HTR-8/SVneo (cell line): ENCODE data around the gene SMIM35.
"Not testable (repeated sequence)": the region's sequence is repeated elsewhere in the genome, so short reads cannot be mapped to it uniquely, and the experiment has no call there.

Experiments
- DNase-seq: peaks from one replicate; pipeline ENCODE4 v3.0.0; 2011; ENCODE audit warnings: low spot score, mixed read lengths; ENCODE audit not compliant: insufficient read length
- FAIRE-seq: peaks from 2 replicates; lab custom pipeline; 2011; peaks lifted over from hg19 to GRCh38; lab: Jason Lieb, UNC

SMIM35 gene

DNA sequence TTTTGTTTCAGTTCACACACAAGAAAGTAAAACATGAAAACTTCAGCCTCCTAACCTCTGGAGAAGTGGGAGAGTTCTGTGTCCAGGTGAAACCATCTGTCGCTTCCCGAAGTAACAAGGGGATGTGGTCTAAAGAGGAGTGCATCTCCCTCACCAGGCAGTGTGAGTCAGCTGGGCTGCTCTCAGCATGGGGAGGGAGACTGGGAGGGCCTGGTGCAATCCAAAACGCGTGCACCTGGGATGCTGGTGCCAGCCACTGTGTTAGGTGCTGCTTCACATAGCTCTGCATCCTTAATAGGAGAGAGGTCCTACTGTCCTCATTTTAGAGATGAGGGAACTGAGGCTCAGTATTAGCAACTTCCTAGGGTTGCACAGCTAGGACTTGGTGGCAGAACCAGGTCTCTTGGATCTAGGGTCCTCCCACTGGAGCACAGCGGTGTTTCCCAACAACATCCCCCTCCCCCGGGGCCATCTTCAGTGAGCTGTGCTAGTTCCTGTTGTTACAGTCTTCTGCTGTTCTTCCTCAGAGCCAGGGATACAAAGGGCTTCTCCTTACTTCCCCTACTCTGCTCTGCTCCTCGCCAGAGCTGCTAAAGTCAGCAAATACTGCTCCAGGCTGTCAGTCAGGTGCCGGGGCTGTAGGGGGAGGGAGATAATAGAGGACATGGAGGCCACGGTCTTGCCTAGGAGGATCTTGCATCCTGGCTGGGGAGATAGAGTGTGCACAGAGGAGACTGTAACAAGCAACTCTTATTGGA lies 92.6 kb downstream of the SMIM35 start:
- no peak for FAIRE-seq
- DNase-seq = no peak

DNA sequence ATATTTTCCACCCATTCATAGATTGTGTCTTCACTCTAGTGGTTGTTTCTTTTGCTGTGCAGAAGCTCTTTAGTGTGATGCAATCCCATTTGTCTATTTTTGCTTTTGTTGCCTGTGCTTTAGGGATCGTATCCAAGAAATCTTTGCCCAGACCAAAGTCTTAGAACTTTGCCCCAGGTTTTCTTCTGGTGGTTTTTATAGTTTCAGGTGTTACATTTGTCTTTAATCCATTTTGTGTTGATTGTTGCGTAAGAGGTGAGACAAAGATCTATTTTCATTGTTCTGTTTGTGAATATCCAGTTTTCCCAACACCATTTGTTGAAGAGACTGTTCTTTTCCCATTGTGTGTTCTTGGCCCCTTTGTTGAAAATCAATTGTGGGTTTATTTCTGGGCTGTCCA lies 94.1 kb downstream of the SMIM35 start:
- DNase-seq (no peak), FAIRE-seq (no peak)

DNA sequence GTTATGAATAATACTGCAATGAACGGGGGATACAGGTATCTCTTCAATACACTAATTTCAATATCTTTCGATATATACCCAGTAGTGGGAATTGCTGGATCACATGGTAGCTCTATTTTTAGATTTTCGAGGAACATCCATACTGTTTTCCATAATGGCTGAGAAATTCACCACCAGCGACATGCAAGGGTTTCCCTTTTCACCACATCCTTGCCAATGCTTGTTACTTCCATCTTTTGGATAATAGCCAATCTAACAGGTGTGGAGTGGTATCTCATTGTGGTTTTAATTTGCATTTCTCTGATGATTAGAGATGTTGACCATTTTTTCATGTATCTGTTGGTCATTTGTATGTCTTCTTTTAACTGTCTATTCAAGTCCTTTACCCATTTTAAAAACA lies 94.6 kb downstream of the SMIM35 start:
- no peak for DNase-seq

DNA sequence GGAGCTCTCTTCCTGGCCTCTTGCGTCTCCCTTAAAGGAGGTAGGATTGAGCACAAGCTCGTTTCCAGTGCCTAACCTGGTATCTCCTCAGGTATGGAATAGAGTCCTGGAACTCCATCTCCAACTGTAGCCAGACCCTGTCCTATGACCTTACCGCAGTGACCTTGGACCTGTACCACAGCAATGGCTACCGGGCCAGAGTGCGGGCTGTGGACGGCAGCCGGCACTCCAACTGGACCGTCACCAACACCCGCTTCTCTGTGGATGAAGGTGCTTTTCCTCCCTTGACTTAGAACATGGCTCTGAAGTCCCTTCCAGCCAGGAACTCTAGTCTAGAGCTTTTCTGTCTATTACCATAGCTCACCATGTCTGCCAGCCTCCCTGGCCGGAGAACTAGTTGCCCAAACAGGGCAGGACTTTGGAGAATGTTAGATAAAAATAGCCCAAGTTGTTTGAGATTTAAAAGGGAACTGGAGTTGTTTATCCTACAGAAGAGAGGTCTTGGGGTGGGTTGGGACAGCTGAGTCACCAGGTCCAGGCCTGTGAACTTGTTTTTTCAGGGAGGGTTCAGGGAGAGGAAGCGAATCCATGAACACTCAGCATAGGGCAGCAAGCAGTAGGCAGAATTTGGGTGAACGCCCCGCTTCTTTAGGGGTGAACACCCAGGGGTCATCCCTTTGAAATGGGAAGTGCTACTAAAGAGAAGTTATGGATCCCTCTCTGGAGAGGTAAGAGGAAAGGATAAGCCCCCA lies 97.2 kb downstream of the SMIM35 start:
- FAIRE-seq (no peak), DNase-seq (no peak)

More for the DNA sequence above, 94.6 kb downstream of the SMIM35 start:
- no peak for FAIRE-seq

DNA sequence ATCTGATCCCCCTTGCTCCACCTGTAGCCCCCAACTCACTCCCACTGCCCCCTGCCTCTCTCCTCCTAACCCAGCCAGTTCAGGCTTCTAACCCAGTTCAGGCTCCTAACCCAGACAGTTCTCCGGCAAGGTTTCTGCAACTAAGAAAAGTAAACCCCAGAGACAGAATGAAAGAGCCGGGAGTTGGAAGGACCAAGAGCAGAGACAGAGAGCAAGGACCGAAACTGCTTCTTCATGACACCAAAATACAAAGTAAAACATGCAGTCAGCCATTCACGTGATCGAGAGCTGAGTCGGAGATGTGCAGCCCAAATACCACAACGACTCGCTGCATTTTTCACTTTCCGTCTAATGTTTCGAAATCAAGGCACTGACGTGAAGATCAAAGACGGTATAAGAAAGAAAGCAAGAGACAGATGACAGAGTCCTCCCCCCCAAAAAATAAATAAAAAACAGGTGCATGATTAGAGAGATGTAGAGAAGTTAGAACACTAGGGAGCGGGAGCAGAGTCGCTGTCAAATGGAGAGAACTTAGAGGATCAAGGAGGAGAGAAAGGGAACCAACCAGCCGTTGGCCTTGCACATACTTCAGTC lies 99.7 kb downstream of the SMIM35 start:
- FAIRE-seq (no peak), DNase-seq (no peak)

DNA sequence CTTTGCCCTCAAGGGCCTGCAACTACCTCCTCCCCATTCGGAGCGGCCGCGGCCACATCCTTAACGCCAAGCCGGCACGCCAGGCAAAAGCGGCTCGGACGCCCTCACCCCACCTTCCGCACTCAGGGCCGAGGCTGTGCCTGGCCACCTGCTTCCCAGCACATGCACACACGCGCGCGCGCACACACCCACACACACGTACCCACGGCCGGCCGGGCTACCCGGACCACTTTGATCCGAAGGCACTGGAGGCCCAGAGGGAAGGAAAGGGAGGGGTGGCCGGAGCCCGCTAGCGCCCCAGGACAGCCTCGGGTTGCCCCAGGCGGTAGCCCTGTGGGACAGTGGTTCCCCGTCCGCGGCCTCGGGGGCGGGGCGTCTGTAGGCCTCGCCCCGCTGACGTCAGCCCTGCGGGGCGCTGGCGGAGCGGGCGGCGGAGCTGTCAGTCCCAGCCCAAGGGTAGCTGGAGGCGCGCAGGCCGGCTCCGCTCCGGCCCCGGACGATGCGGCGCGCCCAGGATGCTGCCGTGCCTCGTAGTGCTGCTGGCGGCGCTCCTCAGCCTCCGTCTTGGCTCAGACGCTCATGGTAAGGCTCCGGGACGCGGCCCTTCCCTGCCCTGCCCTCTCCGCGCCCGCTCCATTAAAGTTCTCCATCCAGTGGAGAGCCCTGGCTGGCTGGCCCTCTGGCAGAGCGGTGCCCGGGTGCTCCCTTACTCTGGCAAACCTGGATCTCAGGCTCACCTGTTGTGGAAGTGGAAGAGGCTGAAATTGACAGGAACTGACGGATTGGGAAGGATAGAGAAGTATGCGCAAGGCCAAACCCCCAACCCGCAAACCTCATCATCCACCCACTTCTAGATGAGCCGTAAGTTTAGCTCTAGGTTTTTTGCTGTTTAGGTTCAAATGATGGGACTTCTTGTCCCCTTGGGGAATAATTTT lies 100.5 kb downstream of the SMIM35 start, which contains the start of gene IL10RA:
Gene IL10RA, plus strand, starts transcription at position 442 of the 935 bp plus-strand sequence. Its CDS starts 74 bp downstream, at position 516.
- FAIRE-seq (no peak), DNase-seq (peak; percentile 43)

DNA sequence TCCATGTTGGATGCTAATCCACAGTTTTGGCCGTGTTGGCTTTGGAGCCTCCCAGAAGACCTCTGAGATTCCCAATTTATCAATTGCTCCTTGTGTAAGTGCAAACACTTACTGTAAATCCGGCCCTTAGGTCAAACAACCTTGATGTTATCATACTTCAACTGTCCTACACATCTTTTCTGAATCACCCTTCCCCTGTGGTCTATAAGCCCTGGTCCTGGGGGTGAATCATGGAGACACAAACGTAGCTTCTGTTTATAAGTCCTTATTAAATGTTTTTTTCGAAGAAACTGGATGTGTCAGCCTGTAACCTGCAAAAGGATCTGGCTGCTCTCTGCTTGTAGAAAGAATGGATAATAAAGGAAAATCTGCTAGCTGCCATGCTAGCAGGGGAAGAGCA lies 102.3 kb downstream of the SMIM35 start:
- DNase-seq = no peak
- no peak for FAIRE-seq

DNA sequence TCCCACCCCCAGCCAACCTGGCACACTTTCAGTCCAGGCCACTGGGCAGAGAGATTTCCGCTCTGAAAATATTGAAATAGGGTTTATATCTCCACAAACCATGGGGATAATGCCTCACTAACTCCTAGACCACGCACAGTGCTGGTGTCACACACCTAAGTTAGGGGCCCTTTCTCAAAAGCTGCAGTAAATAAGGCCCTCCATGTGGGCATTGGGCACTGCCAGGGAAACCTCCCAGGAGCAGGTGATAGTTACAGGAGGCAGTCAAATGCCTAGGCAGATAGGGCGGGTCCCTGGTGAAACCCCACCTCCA lies 103.6 kb downstream of the SMIM35 start:
- DNase-seq = no peak
- FAIRE-seq = no peak

DNA sequence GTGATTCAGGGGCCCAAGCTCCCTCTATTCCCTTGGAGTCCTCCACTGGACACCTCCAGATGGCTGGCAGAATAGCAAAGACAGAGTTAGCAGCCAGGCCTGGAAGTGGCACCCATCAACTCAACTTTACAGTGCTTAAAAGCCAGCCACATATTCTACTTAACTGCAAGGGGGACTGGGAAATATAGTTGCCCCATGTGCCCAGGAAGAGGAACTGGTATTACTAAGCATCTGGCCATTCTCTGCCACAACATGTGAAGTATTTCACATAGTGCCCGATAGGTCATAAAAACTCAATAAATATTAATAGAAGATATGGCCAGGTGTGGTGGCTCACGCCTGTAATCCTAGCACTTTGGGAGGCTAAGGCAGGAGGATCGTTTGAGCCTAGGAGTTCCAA lies 106.0 kb downstream of the SMIM35 start:
- DNase-seq (no peak), FAIRE-seq (no peak)

DNA sequence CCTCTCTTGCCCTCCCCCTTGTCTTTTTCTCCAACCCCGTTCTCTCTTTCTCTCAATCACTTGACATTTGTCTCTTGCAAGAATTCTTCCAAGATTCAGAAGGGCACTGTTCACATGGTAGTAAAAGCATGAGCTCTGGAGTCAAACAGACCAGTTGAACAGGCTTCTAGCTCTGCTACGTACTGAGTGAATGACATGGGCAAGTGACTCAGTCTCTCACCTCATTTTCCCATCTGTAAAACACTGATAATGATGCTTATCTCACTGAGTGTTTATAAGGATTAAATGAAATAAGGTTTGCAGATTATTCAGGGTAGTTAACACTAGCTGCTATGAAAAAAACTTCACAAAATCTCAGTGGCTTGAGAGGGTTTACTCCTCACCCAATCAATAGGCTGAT lies 106.5 kb downstream of the SMIM35 start:
- DNase-seq (no peak), FAIRE-seq (no peak)

DNA sequence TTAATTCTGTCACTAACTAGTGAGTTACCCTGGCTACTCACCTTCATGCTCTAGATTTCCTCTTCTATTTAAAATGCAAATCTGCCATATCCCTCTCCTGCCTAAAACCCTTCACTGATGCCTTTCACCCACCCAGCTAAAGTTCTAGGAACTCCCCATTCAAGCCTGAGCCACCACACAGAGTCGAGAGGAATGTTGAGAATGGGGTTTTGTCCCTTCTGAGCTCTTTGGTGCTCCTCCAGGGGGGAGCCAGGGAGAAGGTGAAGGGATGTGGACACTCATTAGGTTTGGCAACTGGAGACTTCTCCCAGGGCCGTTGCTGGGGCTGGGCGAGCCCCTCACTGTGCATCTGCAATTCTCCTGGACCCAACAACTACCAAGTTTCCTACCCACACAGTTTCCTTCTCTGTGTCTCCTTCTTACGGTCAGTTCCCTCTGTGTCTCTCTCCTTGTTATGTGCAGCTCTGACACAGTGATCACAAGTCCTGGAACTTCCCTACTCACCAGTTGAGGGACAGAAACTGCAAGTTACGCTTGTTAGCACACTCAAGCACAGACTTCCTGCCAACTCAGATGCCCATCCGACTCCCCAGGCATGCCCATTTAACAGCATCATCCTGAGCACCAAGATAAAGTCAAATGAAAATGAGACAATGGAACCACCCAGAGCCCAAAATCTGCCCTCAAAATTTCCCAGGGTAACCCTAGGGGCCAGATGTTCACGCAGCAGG lies 107.1 kb downstream of the SMIM35 start:
- FAIRE-seq = no peak
- DNase-seq = no peak

DNA sequence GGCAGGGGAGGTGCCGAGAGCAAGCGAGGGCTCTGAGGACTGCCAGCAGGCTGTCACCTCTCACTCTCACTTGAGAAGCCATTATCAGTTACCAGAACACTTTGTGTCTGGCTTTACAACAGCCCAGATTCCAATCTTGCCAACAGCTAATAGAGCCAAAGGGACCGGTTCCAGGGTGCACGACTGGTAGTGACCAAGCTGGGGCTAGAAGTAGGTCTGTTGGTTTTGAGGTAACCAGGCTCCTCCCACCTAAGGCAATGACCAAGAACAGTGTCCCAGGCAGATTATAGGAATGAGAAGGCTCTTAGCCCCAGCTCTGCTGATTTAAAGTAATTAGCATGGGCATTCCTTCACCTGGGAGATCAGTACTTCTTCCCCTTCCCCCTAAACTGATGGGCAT lies 107.8 kb downstream of the SMIM35 start:
- DNase-seq = no peak
- no peak for FAIRE-seq

DNA sequence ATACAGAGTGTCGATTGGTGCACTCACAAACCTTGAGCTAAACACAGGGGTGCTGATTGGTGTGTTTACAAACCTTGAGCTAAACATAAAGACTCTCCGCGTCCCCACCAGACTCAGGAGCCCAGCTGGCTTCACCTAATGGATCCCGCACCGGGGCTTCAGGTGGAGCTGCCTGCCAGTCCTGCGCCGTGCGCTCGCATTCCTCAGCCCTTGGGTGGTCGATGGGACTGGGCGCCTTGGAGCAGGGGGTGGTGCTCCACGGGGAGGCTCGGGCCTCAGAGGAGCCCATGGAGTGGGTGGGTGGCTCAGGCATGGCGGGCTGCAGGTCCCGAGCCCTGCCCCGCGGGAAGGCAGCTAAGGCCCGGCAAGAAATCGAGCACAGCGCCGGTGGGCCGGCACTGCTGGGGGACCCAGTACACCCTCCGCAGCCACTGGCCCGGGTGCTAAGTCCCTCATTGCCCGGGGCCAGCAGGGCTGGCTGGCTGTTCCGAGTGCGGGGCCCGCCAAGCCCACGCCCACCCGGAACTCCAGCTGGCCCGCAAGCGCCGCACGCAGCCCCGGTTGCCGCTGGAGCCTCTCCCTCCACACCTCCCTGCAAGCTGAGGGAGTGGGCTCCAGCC lies 108.4 kb downstream of the SMIM35 start:
- FAIRE-seq, DNase-seq: not testable (repeated sequence)

DNA sequence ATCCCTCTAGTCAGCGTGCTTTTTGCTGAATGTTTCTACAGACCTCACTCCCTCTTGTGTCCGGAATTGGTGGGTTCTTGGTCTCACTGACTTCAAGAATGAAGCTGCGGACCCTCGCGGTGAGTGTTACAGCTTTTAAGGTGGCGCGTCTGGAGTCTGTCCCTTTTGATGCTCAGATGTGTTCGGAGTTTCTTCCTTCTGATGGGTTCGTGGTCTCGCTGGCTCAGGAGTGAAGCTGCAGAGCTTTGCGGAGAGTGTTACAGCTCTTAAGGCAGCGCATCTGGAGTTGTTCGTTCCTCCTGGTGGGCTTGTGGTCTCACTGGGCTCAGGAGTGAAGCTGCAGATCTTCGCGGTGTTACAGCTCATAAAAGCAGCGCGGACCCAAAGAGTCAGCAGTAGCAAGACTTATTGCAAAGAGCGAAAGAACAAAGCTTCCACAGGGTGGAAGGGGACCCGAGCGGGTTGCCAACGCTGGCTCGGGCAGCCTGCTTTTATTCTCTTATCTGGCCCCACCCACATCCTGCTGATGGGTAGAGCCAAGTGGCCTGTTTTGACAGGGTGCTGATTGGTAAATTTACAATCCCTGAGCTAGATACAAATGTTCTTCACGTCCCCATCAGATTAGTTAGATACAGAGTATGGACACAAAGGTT lies 109.0 kb downstream of the SMIM35 start:
- FAIRE-seq = not testable (repeated sequence)

DNA sequence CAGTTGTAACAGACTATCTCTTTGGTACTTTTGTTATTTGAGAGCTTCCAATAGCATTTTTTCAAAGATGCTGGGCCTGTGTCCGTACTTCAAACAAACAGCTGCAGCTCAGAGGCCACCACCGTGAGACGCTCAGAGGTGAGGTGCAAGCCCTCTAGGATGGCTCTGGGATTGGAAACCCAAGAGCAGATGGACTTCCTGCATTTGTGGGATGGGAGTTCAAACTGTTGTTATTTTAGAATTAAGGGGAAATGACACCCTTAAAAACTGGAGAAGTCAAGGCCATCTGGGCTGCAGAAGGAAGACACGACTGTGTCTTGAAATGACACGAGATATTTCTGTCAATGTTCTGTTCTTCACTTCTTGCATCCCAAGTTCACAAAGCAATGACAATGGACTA lies 109.7 kb downstream of the SMIM35 start:
- FAIRE-seq (no peak), DNase-seq (no peak)

More for the DNA sequence above, 109.0 kb downstream of the SMIM35 start:
- DNase-seq = not testable (repeated sequence)

DNA sequence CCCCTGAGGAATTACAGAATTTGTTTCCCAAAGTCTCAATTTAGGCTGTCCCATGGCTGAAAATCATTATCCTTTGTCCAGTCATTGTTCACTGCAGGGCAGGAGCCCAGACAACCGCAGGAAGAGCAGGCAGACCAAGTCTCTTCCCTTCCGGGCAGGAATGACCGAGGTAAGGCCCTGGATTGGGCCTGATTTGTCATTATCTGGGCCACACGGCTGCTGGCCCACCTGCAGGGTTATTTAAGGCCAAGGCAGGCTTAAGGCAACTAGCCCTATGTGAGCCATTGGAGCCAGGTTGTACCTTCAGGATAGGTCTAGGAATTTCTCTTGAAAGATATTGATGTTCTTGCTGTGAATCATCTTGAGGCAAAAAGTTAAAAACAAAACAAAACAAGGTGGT lies 110.3 kb downstream of the SMIM35 start:
- FAIRE-seq = no peak
- no peak for DNase-seq

DNA sequence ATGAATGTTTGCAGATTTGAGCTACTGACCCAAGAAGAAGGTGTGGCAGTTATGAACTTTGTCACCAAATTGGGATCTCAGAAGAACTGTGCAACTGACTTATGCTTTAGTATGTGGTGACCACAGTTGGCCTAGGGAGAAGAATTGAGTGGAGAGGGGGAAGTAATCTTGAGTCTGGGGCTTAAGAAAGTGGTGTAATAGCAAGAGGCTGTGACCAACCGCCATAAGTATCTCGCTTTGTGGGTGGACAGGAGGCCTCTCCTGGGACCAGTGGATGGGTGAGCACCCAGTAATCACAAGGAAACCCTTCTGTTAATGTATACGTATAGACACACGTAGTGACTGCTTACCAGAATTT lies 113.3 kb downstream of the SMIM35 start:
- DNase-seq (no peak), FAIRE-seq (no peak)

DNA sequence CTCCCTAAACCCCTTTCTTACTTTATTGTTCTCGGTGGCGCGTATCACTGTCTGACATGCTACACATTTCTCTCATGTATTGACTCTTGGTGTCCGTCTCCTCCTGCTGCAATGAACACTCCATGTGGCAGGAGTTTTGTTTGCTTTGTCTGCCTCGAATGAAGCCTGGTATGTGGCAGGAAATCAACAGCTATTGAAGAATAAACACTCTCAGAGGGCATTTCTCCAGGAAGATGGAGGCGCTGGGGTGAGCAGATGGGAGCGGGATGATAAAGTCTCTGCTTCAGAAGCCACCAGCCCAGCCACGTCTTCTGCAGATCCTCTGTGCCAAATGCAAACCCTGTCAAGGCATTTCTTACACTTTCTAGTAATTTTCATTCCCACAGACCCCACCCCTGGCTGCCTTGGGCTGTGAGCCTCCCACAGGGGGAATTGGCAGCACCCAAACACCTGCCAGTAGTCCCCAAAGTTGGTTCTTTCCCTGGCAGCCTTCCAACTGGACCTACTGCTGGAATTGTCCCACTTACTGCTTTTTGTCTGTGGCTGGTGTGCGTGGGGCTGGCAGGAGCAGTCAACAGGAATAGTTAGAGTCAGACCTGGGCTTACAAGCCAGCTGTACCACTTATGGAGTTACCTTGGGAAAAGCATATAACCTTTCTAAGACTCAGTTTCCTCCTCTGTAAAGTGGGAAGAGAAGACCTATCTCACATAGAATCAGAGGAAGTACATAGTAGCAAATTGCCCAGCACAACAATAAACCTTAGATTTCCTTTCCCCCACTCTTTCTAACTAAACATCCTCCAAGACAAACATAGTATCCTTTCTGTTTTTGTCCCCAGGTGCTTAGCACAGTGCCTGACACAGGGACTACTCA lies 113.9 kb downstream of the SMIM35 start:
- DNase-seq (no peak), FAIRE-seq (no peak)
